Stimulated activated CD8-positive, alpha-beta memory T cell treated with anti-CD3 and anti-CD28 coated beads, Interleukin-4, amount 100 ng/mL, for 4 hours (primary cell): ENCODE results near the gene POM121L2.
"Not testable (repeated sequence)": the region's sequence is repeated elsewhere in the genome, so short reads cannot be mapped to it uniquely, and the experiment has no call there.

ENCODE experiments used
- DNase-seq, 2 donors: peaks; one replicate each; pipeline ENCODE4 v3.0.0-alpha.2; 2020; ENCODE audit warnings: low read depth in 2 of 2, low spot score in 1 of 2

Gene POM121L2

GRCh38 chr6:27294409-27294808, 17.7 kb downstream of the POM121L2 start:
- no peak for DNase-seq

DNA sequence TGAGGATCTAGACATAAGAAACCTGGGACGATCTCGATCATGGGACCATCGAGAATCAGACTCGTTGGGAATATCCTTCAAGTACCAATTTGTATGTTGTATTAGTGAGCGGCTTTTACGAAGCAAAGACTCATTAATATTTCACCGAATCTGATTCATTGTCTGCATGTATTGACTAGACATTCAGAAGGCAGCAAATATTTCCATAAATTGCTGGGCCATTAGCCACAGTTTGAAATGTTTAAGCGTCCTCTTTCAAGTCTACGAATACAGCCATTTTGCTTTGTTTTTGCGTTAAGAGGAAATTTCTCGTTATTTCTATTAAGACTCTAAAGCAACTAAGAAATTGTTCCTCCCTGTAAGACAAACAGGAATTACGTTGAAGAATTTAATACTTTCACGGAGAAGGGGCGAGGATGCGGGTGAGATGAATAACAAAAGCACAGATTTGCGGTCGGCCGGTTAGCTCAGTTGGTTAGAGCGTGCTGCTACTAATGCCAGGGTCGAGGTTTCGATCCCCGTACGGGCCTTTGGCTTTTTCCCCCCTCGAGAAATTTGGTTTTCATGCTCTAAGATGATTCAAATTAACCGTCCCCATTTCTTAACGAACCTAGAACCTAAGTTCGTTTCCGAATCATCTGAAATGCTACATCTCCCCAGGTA, 18.5 kb downstream of the POM121L2 start:
- no peak for DNase-seq

GRCh38 chr6:27290850-27291208, 21.2 kb downstream of the POM121L2 start:
- DNase-seq = no peak

GRCh38 chr6:27290065-27290849, 21.8 kb downstream of the POM121L2 start:
- no peak for DNase-seq

- DNase-seq = no peak
Observed at GRCh38 chr6:27288136-27289044, 23.7 kb downstream of the POM121L2 start.

- DNase-seq = no peak
Observed at GRCh38 chr6:27287751-27288135, 24.3 kb downstream of the POM121L2 start.

DNA sequence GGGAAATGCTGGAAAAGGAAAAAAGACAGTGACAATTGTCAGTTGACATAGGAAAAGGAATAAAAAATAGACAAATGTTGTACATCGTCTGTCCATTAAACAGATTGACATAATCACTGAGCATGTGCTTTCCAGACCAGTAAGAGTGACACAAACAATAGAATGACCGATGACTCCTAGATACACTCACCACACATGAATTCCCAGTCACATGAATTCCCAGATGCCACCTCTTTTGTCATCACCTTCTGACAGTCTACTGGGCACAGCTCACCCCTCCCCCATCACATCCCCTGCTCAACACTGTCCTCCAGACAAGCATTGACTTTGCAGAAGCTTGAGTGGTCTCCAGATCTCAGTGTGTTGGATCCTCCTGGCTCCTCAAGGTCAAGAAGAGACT, 25.9 kb downstream of the POM121L2 start:
- DNase-seq = no peak

- DNase-seq = no peak
Observed at GRCh38 chr6:27283279-27283678, 28.8 kb downstream of the POM121L2 start.

DNA sequence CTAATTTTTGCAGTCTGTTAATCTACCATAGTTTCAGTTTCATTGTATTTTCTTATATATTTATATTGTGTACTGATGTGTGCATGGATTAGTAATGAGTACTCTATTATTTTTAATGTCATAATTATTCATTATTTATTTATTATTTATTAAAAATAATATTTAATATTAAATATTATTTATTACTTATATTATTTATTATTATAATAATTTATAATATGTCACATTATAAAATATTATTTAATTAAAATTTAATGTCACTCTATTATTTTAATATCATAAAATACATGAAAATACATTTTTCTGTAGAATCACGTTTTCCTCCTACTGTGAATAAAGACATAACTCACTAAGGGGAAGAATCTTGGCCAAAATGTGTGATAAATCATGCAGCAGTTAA, 30.5 kb downstream of the POM121L2 start:
- DNase-seq = no peak

GRCh38 chr6:27281105-27281539, 31.0 kb downstream of the POM121L2 start:
- no peak for DNase-seq

GRCh38 chr6:27280540-27281000, 31.5 kb downstream of the POM121L2 start:
- DNase-seq = no peak

GRCh38 chr6:27280064-27280539, 32.0 kb downstream of the POM121L2 start:
- DNase-seq = no peak

DNA sequence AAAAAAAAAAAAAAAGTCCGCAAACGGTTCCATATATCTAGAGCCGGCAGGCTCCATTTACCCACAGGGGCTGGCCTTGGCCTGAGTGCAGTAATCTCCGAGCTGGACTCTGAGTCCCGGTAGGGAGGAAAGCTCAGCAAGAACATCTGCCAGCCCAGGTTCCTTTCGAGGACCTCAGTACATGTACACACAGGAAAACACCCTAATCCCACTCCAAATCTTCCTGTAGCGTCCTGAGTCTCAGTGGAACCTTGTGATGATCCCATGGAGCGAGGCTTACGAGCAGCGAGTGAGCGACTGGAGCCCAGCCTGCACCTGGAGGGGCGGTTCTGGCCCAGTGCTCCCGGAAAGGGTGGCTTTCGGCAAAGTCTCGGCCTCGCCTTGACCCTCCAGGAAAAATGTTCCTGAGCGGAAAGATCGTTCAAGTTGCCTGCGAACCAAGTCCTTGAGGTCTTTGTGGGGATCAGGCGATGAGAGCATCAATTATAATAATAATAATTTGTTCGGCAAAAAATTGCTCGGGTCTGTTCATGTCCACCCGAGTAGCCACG, 32.5 kb downstream of the POM121L2 start:
- no peak for DNase-seq

DNA sequence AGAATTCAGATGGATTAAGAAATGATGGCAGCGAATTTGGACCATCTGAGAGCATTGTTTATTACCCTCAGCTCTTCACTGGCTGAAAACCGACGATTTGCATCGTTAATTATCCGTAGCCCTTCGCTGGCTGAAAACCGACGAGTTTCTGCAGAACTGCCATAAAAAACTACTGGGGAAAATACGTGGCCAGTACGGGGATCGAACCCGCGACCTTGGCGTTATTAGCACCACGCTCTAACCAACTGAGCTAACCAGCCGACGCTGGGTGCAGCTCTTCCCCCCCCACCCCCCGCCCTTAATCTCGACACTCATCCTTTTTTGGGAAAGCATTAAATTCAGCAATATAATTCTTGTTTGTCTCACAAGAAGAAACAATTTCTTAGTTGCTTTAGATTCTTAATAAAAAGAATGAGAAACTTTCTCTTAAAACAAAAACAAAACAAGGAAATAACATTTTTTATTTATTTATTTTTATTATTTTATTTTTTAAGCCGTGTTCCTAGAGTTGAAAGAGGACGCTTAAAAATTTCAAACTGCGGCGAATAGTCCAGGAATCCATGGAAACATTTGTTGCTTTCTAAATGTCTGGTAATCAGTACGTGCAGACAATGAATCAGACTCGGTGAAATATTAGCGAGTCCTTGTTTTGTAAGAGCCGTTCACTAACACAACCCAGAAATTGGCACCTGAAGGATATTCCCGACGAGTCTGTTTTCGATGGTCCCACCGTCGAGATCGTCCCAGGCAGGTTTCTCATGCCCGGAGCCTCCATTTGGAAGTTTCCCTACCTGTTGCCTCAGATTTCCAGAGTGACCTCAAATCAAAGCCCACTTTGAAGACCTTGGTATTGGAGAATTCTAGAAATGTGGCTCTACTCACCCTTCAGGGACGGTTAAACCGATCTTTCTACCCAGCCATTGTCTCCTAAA, 36.8 kb downstream of the POM121L2 start:
- no peak for DNase-seq

DNA sequence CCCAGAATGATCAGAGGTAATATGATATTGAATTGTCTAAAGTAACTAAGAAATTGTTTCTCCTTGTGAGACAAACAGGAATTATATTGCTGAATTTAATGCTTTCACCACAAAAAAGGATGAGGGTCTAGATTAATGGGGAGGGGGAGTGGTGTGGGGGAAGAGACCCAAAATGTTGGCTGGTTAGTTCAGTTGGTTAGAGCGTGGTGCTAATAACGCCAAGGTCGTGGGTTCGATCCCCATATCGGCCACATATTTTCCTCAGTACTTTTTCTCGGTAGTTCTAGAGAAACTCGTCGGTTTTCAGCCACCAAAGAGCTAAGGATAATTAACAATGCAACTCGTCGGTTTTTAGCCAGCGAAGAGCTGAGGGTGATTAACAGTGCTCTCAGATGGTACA, 38.3 kb downstream of the POM121L2 start:
- DNase-seq = no peak

DNA sequence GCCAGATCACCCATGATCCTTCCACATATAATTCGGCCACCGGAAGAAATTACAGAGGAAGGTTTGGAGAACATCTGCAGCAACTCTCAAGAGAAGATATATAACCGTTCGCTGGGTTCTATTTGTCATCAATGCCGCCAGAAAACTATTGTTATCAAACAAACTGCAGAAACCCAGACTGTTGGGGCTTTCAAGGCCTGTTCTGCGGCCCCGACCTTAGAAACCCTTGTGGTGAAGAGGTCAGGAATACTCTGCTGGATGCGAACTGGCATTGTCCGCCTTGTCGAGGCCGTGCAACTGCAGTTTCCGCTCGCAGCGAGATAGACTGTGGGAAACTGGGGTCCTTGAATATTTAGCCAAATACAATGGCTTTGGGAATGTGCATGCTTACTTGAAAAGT, 43.3 kb downstream of the POM121L2 start:
- no peak for DNase-seq

GRCh38 chr6:27267857-27268434, 44.1 kb downstream of the POM121L2 start:
- no peak for DNase-seq

- not testable (repeated sequence) for DNase-seq
Observed at GRCh38 chr6:27267003-27267402, 45.1 kb downstream of the POM121L2 start.

DNA sequence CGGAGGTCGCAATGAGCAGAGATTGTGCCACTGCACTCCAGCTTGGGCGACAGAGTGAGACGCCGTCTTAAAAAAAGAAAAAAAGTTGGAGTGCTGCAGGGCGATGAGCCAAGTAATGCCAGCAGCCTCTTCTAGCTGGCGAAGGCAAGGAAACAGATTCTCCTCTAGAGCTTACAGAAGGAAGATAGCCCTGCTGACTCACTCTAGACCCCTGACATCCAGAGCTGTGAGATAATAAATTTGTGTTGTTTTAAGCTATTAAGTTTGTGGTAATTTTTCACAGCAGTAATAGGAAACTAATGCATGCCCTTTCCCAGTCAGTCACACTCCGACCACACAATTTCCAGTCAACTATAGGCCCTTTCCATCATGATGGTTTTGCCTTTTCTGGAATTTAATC, 48.2 kb downstream of the POM121L2 start:
- no peak for DNase-seq
